SHP77 treated with DMSO at 0.1 percent for 48 hours (cell line): ENCODE measurements around the gene PTPRD.

Experiments
- DNase-seq: peaks from one replicate; lab custom pipeline; 2025; lab: John Stamatoyannopoulos, UW

PTPRD gene

GRCh38 chr9:9305600-9305999 is 1307.2 kb downstream of the PTPRD start:
- DNase-seq: no peak

- DNase-seq: no peak
These were observed 1313.7 kb downstream of the PTPRD start for GRCh38 chr9:9299134-9299533.

- no peak for DNase-seq
These were observed 1326.8 kb downstream of the PTPRD start for GRCh38 chr9:9286001-9286400.

- no peak for DNase-seq
These were observed 1328.6 kb downstream of the PTPRD start for GRCh38 chr9:9284201-9284600.

GRCh38 chr9:9283159-9283986 is 1329.4 kb downstream of the PTPRD start:
- no peak for DNase-seq

GRCh38 chr9:9275601-9276000 is 1337.2 kb downstream of the PTPRD start:
- DNase-seq: no peak

- peak; percentile 11 for DNase-seq
These were observed 1354.8 kb downstream of the PTPRD start for GRCh38 chr9:9257999-9258498.

GRCh38 chr9:9246726-9247125 is 1366.1 kb downstream of the PTPRD start:
- no peak for DNase-seq

GRCh38 chr9:9231946-9232345 is 1380.9 kb downstream of the PTPRD start:
- no peak for DNase-seq

- no peak for DNase-seq
These were observed 1383.5 kb downstream of the PTPRD start for GRCh38 chr9:9229269-9229668.

- no peak for DNase-seq
These were observed 1389.6 kb downstream of the PTPRD start for GRCh38 chr9:9223175-9223574.

GRCh38 chr9:9222730-9223129 is 1390.1 kb downstream of the PTPRD start:
- no peak for DNase-seq

GRCh38 chr9:9216934-9217333 is 1395.9 kb downstream of the PTPRD start:
- no peak for DNase-seq

- DNase-seq: no peak
These were observed 1397.8 kb downstream of the PTPRD start for GRCh38 chr9:9215050-9215449.

GRCh38 chr9:9214066-9214465 is 1398.7 kb downstream of the PTPRD start:
- DNase-seq: no peak

GRCh38 chr9:9212963-9213362 is 1399.8 kb downstream of the PTPRD start:
- no peak for DNase-seq

GRCh38 chr9:9202276-9202675 is 1410.5 kb downstream of the PTPRD start:
- no peak for DNase-seq

GRCh38 chr9:9186086-9186485 is 1426.7 kb downstream of the PTPRD start:
- no peak for DNase-seq

- no peak for DNase-seq
These were observed 1430.4 kb downstream of the PTPRD start for GRCh38 chr9:9182431-9182830.

- no peak for DNase-seq
These were observed 1435.7 kb downstream of the PTPRD start for GRCh38 chr9:9177081-9177480.

GRCh38 chr9:9174358-9174757 is 1438.4 kb downstream of the PTPRD start:
- DNase-seq: no peak

- DNase-seq: no peak
These were observed 1439.5 kb downstream of the PTPRD start for GRCh38 chr9:9173264-9173663.

- DNase-seq: no peak
These were observed 1442.2 kb downstream of the PTPRD start for GRCh38 chr9:9170439-9171134.
